Inflammatory macrophage treated with lipopolysaccharide for 1 hour (primary cell): Measurements from ENCODE around the gene METTL27.
"Not testable (repeated sequence)": the region's sequence is repeated elsewhere in the genome, so short reads cannot be mapped to it uniquely, and the experiment has no call there.

Experiments
- DNase-seq, 2 donors: peaks; one replicate each; pipeline ENCODE4 v3.0.0-alpha.2; 2020 to 2022

The METTL27 gene

GRCh38 chr7:73838642-73839041 is 3.7 kb downstream of the METTL27 start:
- no peak for DNase-seq

- DNase-seq: not testable (repeated sequence)
These were observed 5.1 kb downstream of the METTL27 start for GRCh38 chr7:73837167-73837566.

- no peak for DNase-seq
These were observed 7.6 kb downstream of the METTL27 start for GRCh38 chr7:73834626-73835191.

GRCh38 chr7:73833251-73833919 is 8.9 kb downstream of the METTL27 start:
- no peak for DNase-seq

- no peak for DNase-seq
These were observed 9.5 kb downstream of the METTL27 start for GRCh38 chr7:73832806-73833205.

- peak; percentile 49 for DNase-seq
These were observed 10.3 kb downstream of the METTL27 start for GRCh38 chr7:73831834-73832651.

GRCh38 chr7:73831584-73831833 is 10.8 kb downstream of the METTL27 start:
- no peak for DNase-seq

GRCh38 chr7:73830681-73831583 is 11.4 kb downstream of the METTL27 start, which contains the start of gene CLDN4:
Gene CLDN4 (plus strand): TSS chr7:73830996. CDS start chr7:73831202, 206 bp downstream.
- DNase-seq: no peak

GRCh38 chr7:73829921-73830680 is 12.2 kb downstream of the METTL27 start:
- DNase-seq: no peak

GRCh38 chr7:73829505-73829904 is 12.8 kb downstream of the METTL27 start:
- no peak for DNase-seq

- DNase-seq: no peak
These were observed 13.3 kb downstream of the METTL27 start for GRCh38 chr7:73828972-73829371.

GRCh38 chr7:73828107-73828803 is 14.1 kb downstream of the METTL27 start:
- peak; percentile 37 to 54 for DNase-seq

- DNase-seq: no peak
These were observed 14.7 kb downstream of the METTL27 start for GRCh38 chr7:73827567-73828106.

- no peak for DNase-seq
These were observed 17.3 kb downstream of the METTL27 start for GRCh38 chr7:73824986-73825385.

- DNase-seq: no peak
These were observed 18.3 kb downstream of the METTL27 start for GRCh38 chr7:73823873-73824592.

- no peak for DNase-seq
These were observed 19.1 kb downstream of the METTL27 start for GRCh38 chr7:73823257-73823656.

- DNase-seq: no peak
These were observed 19.8 kb downstream of the METTL27 start for GRCh38 chr7:73822319-73823173.

GRCh38 chr7:73821597-73822285 is 20.6 kb downstream of the METTL27 start:
- DNase-seq: not testable (repeated sequence)

GRCh38 chr7:73820013-73820412 is 22.3 kb downstream of the METTL27 start:
- DNase-seq: no peak
